ENCODE measurements around the gene ITGA3.
A peak's percentile ranks its signal among the peaks of the same experiment; 100 is the strongest.

Gene ITGA3

GRCh38 chr17:50072130-50072529, 16.2 kb downstream of the ITGA3 start:
- DNase-seq (ENCODE audit: low spot score): no peak

DNA sequence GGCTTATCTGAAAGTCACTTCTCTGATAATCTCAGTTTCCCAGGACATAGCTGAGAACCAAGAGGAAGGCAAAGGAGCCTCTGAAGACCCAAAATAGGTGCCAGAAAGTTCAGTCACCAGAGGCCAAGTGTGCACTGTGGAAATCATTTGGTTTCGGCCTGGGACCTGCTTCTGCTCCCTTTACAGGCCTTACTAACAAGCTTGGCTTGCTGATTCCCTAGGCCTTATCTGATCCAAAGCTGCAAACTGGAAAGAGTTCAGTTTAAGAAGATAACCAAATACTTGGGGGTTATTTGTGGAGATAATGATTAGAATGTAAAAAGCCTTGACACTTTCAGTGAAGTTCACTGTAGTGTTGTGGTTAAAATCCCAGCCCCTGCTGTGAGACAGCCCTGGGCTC, 17.0 kb downstream of the ITGA3 start:
- DNase-seq (ENCODE audit: low spot score): no peak

GRCh38 chr17:50074227-50074626, 18.3 kb downstream of the ITGA3 start:
- DNase-seq (ENCODE audit: low spot score): no peak

- no peak for DNase-seq (ENCODE audit: low spot score)
Measured at GRCh38 chr17:50075446-50076032, 19.6 kb downstream of the ITGA3 start.

DNA sequence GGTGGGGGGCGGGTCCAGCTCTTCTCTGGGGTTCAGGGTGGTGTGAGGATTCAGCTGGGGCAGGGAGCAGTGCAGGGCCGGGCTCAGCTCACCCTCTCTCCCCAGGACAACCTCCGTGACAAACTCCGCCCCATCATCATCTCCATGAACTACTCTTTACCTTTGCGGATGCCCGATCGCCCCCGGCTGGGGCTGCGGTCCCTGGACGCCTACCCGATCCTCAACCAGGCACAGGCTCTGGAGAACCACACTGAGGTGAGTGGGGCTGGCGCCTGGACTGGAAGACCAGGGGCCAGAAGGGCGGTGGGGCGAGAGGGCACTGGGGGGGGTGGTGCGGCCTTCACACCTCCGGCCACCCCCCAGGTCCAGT, 20.3 kb downstream of the ITGA3 start:
- no peak for DNase-seq (ENCODE audit: low spot score)

GRCh38 chr17:50076591-50077235, 20.8 kb downstream of the ITGA3 start:
- peak; percentile 83 for DNase-seq (ENCODE audit: low spot score)

- DNase-seq (ENCODE audit: low spot score): no peak
Measured at GRCh38 chr17:50078430-50078829, 22.5 kb downstream of the ITGA3 start.

DNA sequence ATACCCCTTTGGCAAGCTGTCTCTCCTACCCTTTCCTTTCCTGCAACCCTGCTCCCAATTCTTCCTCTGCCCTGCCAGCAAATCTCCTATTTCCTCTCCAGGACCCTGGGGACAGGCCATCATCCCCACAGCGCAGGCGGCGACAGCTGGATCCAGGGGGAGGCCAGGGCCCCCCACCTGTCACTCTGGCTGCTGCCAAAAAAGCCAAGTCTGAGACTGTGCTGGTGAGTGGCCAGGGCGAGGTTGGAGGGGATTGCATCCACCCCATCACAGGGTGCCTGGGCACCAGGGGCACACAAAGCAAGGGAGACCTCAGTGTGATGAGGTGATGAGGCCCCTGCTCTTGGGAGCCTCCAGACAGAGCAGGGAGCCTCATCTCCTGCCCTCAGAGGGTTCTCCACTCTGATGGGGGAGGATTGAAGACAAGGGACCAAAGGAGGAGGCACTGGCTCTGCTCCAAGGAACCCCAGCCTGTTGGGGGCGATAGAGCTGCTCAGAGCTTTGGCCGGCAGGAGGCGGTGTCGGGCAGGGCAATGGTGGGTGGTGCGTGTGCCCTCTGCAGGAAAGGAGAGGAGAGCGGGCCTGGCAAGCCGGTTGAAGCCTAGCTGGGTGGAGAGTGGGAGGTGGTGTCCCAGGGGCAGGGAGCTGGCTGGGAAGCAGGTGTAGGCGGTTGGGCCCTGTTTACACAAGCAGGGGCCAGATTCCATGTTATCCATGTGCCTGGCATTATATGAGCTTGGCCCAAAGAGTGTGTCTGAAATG, 23.6 kb downstream of the ITGA3 start:
- DNase-seq (ENCODE audit: low spot score): peak; percentile 91

- no peak for DNase-seq (ENCODE audit: low spot score)
Measured at GRCh38 chr17:50080096-50080480, 24.2 kb downstream of the ITGA3 start.

DNA sequence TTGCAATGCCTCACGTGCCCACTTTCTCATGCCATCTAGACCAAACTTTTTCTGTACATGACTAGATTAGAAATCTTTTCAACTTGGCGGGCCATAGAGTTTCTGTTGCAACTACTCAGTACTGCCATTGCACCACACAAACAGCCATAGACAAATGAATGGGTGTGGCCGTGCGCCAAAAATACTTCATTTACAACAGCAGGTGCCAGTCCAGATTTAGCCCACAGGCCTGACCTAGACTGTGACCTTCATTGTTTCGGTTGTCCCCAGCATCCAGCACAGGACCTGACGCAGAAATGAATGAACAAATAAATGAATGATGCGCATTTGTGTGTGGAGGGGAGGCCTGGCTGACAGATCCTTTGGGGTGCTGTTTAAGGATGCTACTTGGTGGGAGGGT, 24.9 kb downstream of the ITGA3 start:
- DNase-seq (ENCODE audit: low spot score): no peak

- DNase-seq (ENCODE audit: low spot score): no peak
Measured at GRCh38 chr17:50081757-50082156, 25.8 kb downstream of the ITGA3 start.

GRCh38 chr17:50087246-50087911, 31.5 kb downstream of the ITGA3 start:
- peak; percentile 92 for DNase-seq (ENCODE audit: low spot score)

DNA sequence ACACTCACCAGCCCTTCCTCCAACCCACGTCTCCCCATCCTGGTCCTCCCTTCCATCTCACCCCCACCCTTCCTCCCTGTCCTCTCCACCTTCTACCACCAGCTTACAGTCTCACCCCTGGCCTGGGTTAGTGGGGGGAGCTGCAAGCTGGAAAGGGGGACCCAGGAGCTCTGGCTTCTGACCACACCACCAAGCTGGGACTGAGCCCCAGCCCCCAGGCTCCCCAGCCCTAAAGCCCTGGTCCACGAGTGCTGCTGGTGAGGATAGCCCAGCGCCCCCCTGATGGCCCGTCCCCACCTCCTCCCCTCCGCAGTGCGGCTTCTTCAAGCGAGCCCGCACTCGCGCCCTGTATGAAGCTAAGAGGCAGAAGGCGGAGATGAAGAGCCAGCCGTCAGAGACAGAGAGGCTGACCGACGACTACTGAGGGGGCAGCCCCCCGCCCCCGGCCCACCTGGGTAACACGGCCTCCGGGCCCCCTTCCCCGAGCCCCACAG, 32.0 kb downstream of the ITGA3 start:
- no peak for DNase-seq (ENCODE audit: low spot score)

DNA sequence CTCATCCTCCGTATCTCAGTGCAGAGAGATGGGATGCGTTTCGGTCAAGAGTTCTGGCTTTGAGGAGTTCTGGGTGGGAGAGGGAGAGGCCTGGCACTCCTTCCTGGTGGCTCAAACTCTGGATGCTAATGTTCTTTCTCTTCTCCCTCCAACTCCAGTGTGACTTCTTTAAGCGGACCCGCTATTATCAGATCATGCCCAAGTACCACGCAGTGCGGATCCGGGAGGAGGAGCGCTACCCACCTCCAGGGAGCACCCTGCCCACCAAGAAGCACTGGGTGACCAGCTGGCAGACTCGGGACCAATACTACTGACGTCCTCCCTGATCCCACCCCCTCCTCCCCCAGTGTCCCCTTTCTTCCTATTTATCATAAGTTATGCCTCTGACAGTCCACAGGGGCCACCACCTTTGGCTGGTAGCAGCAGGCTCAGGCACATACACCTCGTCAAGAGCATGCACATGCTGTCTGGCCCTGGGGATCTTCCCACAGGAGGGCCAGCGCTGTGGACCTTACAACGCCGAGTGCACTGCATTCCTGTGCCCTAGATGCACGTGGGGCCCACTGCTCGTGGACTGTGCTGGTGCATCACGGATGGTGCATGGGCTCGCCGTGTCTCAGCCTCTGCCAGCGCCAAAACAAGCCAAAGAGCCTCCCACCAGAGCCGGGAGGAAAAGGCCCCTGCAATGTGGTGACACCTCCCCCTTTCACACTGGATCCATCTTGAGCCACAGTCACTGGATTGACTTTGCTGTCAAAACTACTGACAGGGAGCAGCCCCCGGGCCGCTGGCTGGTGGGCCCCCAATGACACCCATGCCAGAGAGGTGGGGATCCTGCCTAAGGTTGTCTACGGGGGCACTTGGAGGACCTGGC, 33.3 kb downstream of the ITGA3 start:
- no peak for DNase-seq (ENCODE audit: low spot score)

GRCh38 chr17:50090071-50090470, 34.2 kb downstream of the ITGA3 start:
- DNase-seq (ENCODE audit: low spot score): no peak

GRCh38 chr17:50090971-50091917, 35.3 kb downstream of the ITGA3 start:
- no peak for DNase-seq (ENCODE audit: low spot score)

DNA sequence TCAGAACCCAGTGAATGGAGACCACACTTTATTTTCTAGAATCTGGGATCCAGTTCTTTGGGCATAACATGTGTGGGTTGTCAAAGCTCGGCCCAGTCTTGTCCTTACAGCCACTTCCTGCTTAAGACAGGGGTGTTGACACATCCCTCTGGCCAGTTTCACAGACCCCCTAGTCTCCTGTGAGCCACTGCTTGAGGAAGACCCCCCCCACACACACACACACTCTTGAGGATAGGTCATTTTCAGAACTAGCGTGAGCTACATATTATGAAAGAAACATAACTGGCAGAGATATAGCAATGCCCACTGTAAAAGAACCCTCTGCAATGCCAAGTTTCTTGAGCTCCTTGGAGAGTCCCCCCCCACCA, 36.0 kb downstream of the ITGA3 start:
- no peak for DNase-seq (ENCODE audit: low spot score)

DNA sequence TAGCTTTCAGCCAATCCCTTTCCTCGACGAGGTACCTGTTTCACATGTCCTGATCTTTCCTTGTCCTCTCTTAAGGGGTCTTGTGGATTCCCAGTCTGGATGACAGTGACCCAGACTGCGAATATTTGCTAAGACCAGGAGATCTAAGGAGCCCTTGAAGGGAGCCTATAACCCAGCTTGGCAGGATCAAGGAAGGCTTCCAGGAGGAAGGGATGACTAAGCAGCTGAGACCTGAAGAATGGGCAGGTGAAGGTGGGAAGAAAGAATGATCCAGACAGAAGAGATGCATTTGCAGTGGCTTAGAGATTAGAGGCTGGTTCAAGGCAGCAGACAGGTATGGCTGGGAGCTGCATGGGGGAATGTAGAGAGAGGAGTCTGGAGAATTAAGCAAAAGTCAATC, 37.3 kb downstream of the ITGA3 start:
- no peak for DNase-seq (ENCODE audit: low spot score)

- DNase-seq (ENCODE audit: low spot score): no peak
Measured at GRCh38 chr17:50093807-50094206, 37.9 kb downstream of the ITGA3 start.

- DNase-seq (ENCODE audit: low spot score): peak; percentile 94
Measured at GRCh38 chr17:50094243-50094752, 38.4 kb downstream of the ITGA3 start.
